HCT116 (cell line): ENCODE data around the gene ZNF862.

Experiments
- CEBPB ChIP-seq: IDR thresholded peaks from 2 replicates; pipeline ENCODE4 v1.6.1; 2012; ENCODE audit warnings: low read depth
- POLR2AphosphoS5 ChIP-seq: IDR thresholded peaks from 2 replicates; pipeline ENCODE4 v1.6.1; 2011; ENCODE audit warnings: mild to moderate bottlenecking, low read depth, low read length, moderate library complexity
- TF ChIP-seq, protein P1 (sequence below), 3 experiments: fragments of 200-600 bp in 1 of 3; sonication (generic) in 1 of 3; IDR thresholded peaks in 2 of 3; conservative IDR thresholded peaks in 1 of 3; 2 replicates each; pipeline ENCODE4 v1.5.1; 2012 to 2017; ENCODE audit warnings: low read depth in 2 of 3, low read length in 2 of 3, antibody characterized with exemption in 1 of 3, borderline replicate concordance in 1 of 3, control low read depth in 1 of 3, mild to moderate bottlenecking in 1 of 3, mixed read lengths in 1 of 3, mixed run types in 1 of 3, moderate library complexity in 1 of 3; ENCODE audit not compliant: insufficient read depth in 1 of 3
- TF ChIP-seq, protein P2 (sequence below): IDR thresholded peaks from 2 replicates; pipeline ENCODE4 v1.6.1; 2011; ENCODE audit warnings: mild to moderate bottlenecking, low read length, moderate library complexity; ENCODE audit not compliant: insufficient replicate concordance; ENCODE audit errors: extremely low read depth

DNA sequence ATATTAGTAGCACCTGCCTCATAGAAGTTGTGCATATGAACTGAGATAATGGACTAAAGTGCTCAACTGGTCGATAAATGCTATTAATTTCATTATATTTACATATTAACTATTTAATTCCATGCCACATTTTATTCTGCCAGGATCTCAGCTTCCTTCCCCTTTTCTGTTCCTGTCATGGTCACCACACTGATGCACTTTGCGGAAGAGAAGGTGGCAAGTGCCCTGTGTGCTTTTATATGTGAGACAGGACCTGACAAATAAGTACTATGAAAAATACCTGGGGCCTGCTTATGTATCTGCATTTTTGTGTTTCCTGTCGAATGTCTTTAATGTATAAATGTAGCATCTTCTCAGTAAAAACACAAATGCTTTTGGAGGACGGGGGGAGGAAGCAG, 47.8 kb downstream of the ZNF862 start:
- TF ChIP-seq, protein P1, sequence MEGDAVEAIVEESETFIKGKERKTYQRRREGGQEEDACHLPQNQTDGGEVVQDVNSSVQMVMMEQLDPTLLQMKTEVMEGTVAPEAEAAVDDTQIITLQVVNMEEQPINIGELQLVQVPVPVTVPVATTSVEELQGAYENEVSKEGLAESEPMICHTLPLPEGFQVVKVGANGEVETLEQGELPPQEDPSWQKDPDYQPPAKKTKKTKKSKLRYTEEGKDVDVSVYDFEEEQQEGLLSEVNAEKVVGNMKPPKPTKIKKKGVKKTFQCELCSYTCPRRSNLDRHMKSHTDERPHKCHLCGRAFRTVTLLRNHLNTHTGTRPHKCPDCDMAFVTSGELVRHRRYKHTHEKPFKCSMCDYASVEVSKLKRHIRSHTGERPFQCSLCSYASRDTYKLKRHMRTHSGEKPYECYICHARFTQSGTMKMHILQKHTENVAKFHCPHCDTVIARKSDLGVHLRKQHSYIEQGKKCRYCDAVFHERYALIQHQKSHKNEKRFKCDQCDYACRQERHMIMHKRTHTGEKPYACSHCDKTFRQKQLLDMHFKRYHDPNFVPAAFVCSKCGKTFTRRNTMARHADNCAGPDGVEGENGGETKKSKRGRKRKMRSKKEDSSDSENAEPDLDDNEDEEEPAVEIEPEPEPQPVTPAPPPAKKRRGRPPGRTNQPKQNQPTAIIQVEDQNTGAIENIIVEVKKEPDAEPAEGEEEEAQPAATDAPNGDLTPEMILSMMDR (IDR thresholded peaks at IDR 0.05 in 2 of 3, conservative IDR thresholded peaks at IDR 0.05 in 1 of 3; ENCODE audit: borderline replicate concordance in 1 of 3, insufficient read depth in 1 of 3, low read depth in 2 of 3, low read length in 2 of 3) = no peak
- TF ChIP-seq, protein P2, sequence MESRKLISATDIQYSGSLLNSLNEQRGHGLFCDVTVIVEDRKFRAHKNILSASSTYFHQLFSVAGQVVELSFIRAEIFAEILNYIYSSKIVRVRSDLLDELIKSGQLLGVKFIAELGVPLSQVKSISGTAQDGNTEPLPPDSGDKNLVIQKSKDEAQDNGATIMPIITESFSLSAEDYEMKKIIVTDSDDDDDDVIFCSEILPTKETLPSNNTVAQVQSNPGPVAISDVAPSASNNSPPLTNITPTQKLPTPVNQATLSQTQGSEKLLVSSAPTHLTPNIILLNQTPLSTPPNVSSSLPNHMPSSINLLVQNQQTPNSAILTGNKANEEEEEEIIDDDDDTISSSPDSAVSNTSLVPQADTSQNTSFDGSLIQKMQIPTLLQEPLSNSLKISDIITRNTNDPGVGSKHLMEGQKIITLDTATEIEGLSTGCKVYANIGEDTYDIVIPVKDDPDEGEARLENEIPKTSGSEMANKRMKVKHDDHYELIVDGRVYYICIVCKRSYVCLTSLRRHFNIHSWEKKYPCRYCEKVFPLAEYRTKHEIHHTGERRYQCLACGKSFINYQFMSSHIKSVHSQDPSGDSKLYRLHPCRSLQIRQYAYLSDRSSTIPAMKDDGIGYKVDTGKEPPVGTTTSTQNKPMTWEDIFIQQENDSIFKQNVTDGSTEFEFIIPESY = no peak
- TF ChIP-seq CEBPB (no peak), POLR2AphosphoS5 (no peak)
